Smooth muscle cell (in vitro differentiated cells): ENCODE results near the gene SMARCC1. TPM values are rescaled to one million over a fixed set of nuclear protein-coding genes. Genes with fewer than 3 reads are reported as not detected.

Experiments
- DNase-seq: peaks from one replicate; lab custom pipeline; 2025; ENCODE audit not compliant: unreplicated experiment; lab: John Stamatoyannopoulos, UW
- H2AFZ ChIP-seq: fragments of 200-600 bp; sonication (generic); 2 replicates; pipeline ENCODE4 v1.6.0; 2016; ENCODE audit warnings: antibody characterized with exemption, low read depth, mild to moderate bottlenecking
- H3F3A ChIP-seq: fragments of 200-600 bp; sonication (generic); 2 replicates; pipeline ENCODE4 v1.6.0; 2017; ENCODE audit warnings: antibody characterized with exemption, low read depth
- H3K27ac ChIP-seq: fragments of 200-600 bp; sonication (generic); 2 replicates; pipeline ENCODE4 v1.5.1; 2016; ENCODE audit warnings: low read depth, mild to moderate bottlenecking
- H3K27me3 ChIP-seq: fragments of 200-600 bp; sonication (generic); 2 replicates; pipeline ENCODE4 v1.6.1; 2016; ENCODE audit warnings: low read depth, mild to moderate bottlenecking
- H3K36me3 ChIP-seq: fragments of 200-600 bp; sonication (generic); 2 replicates; pipeline ENCODE4 v1.5.1; 2016; ENCODE audit warnings: low read depth
- H3K4me1 ChIP-seq: fragments of 200-600 bp; sonication (generic); 2 replicates; pipeline ENCODE4 v1.5.1; 2016; ENCODE audit warnings: low read depth
- H3K4me2 ChIP-seq: fragments of 200-600 bp; sonication (generic); 2 replicates; pipeline ENCODE4 v1.6.0; 2016; ENCODE audit warnings: mild to moderate bottlenecking
- H3K4me3 ChIP-seq: fragments of 200-600 bp; sonication (generic); 2 replicates; pipeline ENCODE4 v1.5.1; 2016; ENCODE audit warnings: mild to moderate bottlenecking
- H3K79me2 ChIP-seq: fragments of 200-600 bp; sonication (generic); 2 replicates; pipeline ENCODE4 v1.6.0; 2016; ENCODE audit warnings: low read depth, mild to moderate bottlenecking
- H3K9ac ChIP-seq: fragments of 200-600 bp; sonication (generic); 2 replicates; pipeline ENCODE4 v1.6.0; 2016; ENCODE audit warnings: low read depth
- H3K9me3 ChIP-seq: fragments of 200-600 bp; sonication (generic); replicated peaks from 2 replicates; pipeline ENCODE4 v1.5.1; 2016; ENCODE audit warnings: low read depth
- H4K20me1 ChIP-seq: fragments of 200-600 bp; sonication (generic); 2 replicates; pipeline ENCODE4 v1.6.0; 2016; ENCODE audit warnings: low read depth
- WGBS: methylation state at CpG from one replicate; pipeline ENCODE4 v1.1.7; 2016; ENCODE audit warnings: low lambda C conversion rate; 5-methylcytosine and 5-hydroxymethylcytosine counted together
- polyA plus RNA-seq: library from polyadenylated mRNA; unstranded; fragments of >200 nt; fragmentation: Nextera tagmentation; extraction: Ambion mirVana; gene quantifications from 2 replicates; pipeline ENCODE4 v1.2.1, GENCODE V29; 2016
- total RNA-seq: library from RNA; depleted of rRNA; stranded (reverse); fragments of >200 nt; gene quantifications from 2 replicates; pipeline ENCODE4 v1.2.3, GENCODE V29; 2014
- TF ChIP-seq, protein P1 (sequence below): fragments of 200-600 bp; sonication (generic); IDR thresholded peaks from 2 replicates; pipeline ENCODE4 v1.5.1; 2017; ENCODE audit warnings: borderline replicate concordance, mild to moderate bottlenecking, antibody characterized with exemption; ENCODE audit not compliant: insufficient read depth, poor library complexity, severe bottlenecking

The SMARCC1 gene
- total and polyA plus RNA-seq, 2 experiments from 2014 or later: 40.5 to 50.3 TPM

DNA sequence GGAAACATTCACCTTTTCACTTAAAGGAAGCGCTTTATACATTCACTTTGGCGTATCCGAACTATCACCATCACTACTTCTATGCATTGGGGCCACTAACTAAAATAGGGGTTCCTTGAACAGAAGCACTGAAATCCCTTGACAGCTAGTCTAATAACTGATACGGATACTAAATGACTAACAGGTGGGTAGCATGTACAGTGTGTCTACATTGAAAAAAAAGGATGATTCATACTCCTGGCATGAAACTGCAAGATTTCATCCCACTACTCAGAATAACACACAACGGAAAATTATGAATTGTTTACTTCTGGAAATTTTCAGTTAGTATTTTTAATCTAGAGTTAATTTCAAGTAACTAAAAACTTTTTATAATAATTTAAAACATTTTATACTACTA is 96.7 kb downstream of the SMARCC1 start:
- no peak for DNase-seq
- peaks cover 28% of the 10 kb centered on the region for H3K36me3 ChIP-seq

DNA sequence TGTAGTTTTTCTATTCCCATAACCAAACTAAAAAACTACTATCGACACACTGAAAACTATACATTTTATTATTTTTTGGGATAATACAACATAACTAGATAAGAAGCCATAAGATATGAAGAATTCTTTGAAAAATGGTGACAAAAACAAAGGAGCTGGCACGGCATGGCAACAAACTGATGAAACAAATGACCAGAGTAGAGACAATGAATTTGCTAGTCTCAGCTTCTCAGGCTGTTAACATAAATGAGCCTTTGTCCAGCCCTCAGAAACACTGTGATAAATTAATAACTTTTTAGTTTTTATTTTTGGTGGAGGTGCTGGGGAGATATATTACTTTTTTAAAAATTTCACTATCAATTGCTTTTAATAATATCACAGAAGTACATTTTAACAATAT is 100.7 kb downstream of the SMARCC1 start:
- no peak overlapping the region for H2AFZ ChIP-seq
- H3K9me3 ChIP-seq: no peaks in the 10 kb centered on the region
- H3K4me2 ChIP-seq: no peak overlapping the region
- no peaks in the 10 kb centered on the region for H3K27me3 ChIP-seq
- no peak overlapping the region for H3K27ac ChIP-seq
- H3K4me3 ChIP-seq: no peak overlapping the region
- H3K36me3 ChIP-seq: peaks cover 18% of the 10 kb centered on the region
- no peaks in the 10 kb centered on the region for H3K79me2 ChIP-seq
- TF ChIP-seq, protein P1, sequence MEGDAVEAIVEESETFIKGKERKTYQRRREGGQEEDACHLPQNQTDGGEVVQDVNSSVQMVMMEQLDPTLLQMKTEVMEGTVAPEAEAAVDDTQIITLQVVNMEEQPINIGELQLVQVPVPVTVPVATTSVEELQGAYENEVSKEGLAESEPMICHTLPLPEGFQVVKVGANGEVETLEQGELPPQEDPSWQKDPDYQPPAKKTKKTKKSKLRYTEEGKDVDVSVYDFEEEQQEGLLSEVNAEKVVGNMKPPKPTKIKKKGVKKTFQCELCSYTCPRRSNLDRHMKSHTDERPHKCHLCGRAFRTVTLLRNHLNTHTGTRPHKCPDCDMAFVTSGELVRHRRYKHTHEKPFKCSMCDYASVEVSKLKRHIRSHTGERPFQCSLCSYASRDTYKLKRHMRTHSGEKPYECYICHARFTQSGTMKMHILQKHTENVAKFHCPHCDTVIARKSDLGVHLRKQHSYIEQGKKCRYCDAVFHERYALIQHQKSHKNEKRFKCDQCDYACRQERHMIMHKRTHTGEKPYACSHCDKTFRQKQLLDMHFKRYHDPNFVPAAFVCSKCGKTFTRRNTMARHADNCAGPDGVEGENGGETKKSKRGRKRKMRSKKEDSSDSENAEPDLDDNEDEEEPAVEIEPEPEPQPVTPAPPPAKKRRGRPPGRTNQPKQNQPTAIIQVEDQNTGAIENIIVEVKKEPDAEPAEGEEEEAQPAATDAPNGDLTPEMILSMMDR: no peak
- 100% methylated on average over 2 of the region's 2 CpGs for WGBS
- H3K9ac ChIP-seq: no peak overlapping the region
- H3F3A ChIP-seq: no peaks in the 10 kb centered on the region
- H4K20me1 ChIP-seq: no peaks in the 10 kb centered on the region
- no peak for DNase-seq
- no peaks in the 10 kb centered on the region for H3K4me1 ChIP-seq

More for the DNA sequence above, 96.7 kb downstream of the SMARCC1 start:
- Histone ChIP-seq H3K27me3 (no peaks in the 10 kb centered on the region), H3K9ac (no peak overlapping the region), H2AFZ (no peak overlapping the region), H3F3A (no peaks in the 10 kb centered on the region), H3K4me3 (no peak overlapping the region), H3K9me3 (no peaks in the 10 kb centered on the region), H3K79me2 (no peaks in the 10 kb centered on the region), H3K4me2 (no peak overlapping the region), H4K20me1 (no peaks in the 10 kb centered on the region), H3K27ac (no peak overlapping the region), H3K4me1 (no peaks in the 10 kb centered on the region)
- TF ChIP-seq, protein P1: no peak
- 85% methylated on average over 5 of the region's 5 CpGs for whole genome bisulfite sequencing

DNA sequence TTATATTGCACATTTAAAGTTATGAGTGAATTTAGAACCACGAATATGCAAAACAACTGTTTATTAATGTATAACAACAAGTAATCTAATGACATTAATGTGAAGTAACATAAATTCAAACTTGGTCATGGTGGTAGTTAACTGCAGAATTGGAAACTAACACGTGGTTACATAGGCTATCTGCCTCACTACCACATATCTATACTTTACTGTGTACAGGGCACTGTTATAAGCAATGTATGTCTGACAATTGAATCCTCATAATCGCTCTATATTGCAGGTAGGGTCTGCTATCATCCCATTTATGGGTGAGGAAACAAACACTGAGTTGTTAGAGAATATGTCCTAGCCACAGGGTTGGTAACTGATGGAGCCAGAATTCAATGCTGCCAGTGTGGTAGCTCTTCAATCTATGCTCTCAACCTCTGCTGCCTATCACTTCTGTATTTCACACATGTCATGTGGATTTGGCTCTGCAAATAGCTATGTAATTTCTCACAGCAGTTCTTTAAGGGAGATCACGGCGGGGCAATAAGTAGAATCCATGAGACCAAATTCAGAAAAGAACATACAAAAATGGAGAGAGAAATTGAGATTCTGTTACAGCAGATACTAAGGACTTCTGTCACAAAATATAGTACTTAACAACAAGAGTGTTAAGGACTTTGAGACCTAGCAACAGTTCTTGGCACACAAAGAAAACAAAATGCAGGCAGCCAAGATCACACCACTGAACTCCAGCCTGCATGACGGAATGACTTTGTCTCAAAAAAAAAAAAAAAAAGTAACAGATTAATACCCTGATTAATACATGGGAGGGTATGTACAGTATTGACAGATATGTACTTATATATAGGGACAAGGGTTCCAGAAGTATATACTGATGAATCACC is 103.0 kb downstream of the SMARCC1 start:
- no peak overlapping the region for H3K4me3 ChIP-seq
- no peak overlapping the region for H3K27ac ChIP-seq
- TF ChIP-seq, protein P1: no peak
- H3K27me3 ChIP-seq: no peaks in the 10 kb centered on the region
- 99% methylated on average over 6 of the region's 6 CpGs for WGBS
- no peak overlapping the region for H3K9ac ChIP-seq
- no peaks in the 10 kb centered on the region for H4K20me1 ChIP-seq
- no peaks in the 10 kb centered on the region for H3K4me1 ChIP-seq
- H3K79me2 ChIP-seq: no peaks in the 10 kb centered on the region
- no peak for DNase-seq
- peaks cover 26% of the 10 kb centered on the region for H3K36me3 ChIP-seq
- H3K9me3 ChIP-seq: no peaks in the 10 kb centered on the region
- H3K4me2 ChIP-seq: no peak overlapping the region
- no peak overlapping the region for H2AFZ ChIP-seq
- no peaks in the 10 kb centered on the region for H3F3A ChIP-seq
